K562 (cell line): Measurements from ENCODE around the gene CLASP2.

Experiments used
- ATF2 ChIP-seq: sonication (generic); formaldehyde crosslinking; IDR thresholded peaks from 2 replicates; pipeline ENCODE4 v1.8.1; 2022; ENCODE audit warnings: missing genetic modification reagents
- FOXJ3 ChIP-seq: sonication (generic); formaldehyde crosslinking; IDR thresholded peaks from 2 replicates; pipeline ENCODE4 v1.4.0; 2020; ENCODE audit warnings: mild to moderate bottlenecking, missing genetic modification reagents
- POLR2A ChIP-seq: fragments of 450-650 bp; conservative IDR thresholded peaks from 2 replicates; pipeline ENCODE4 v1.6.1; 2016
- PURB ChIP-seq: sonication (generic); formaldehyde crosslinking; IDR thresholded peaks from 2 replicates; pipeline ENCODE4 v1.9.0; 2021; ENCODE audit warnings: low read depth, mild to moderate bottlenecking, missing genetic modification reagents

- TF ChIP-seq FOXJ3 (CRISPR knock-in tag) (no peak), ATF2 (CRISPR knock-in tag) (no peak), POLR2A (no peak), PURB (CRISPR knock-in tag) (no peak)
Observed at GRCh38 chr3:33579178-33579510, 138.9 kb downstream of the CLASP2 start.
